ENCODE data around the gene MCHR2.

- TF ChIP-seq CTCF (IDR thresholded peaks at IDR 0.05): no peak
- TF ChIP-seq POLR2A (IDR thresholded peaks at IDR 0.05): no peak
Measured at GRCh38 chr6:99951016-99951805, 42.8 kb downstream of the MCHR2 start.
